Measurements from ENCODE around the gene DUSP8.

Gene DUSP8

GRCh38 chr11:1540074-1540473 lies 32.0 kb downstream of the DUSP8 start:
- H3K4me3 ChIP-seq (ENCODE audit: low read length) = no peak overlapping the region
- TF ChIP-seq, protein P1, sequence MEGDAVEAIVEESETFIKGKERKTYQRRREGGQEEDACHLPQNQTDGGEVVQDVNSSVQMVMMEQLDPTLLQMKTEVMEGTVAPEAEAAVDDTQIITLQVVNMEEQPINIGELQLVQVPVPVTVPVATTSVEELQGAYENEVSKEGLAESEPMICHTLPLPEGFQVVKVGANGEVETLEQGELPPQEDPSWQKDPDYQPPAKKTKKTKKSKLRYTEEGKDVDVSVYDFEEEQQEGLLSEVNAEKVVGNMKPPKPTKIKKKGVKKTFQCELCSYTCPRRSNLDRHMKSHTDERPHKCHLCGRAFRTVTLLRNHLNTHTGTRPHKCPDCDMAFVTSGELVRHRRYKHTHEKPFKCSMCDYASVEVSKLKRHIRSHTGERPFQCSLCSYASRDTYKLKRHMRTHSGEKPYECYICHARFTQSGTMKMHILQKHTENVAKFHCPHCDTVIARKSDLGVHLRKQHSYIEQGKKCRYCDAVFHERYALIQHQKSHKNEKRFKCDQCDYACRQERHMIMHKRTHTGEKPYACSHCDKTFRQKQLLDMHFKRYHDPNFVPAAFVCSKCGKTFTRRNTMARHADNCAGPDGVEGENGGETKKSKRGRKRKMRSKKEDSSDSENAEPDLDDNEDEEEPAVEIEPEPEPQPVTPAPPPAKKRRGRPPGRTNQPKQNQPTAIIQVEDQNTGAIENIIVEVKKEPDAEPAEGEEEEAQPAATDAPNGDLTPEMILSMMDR (IDR thresholded peaks at IDR 0.05; ENCODE audit: insufficient read depth, low read depth, low read length, missing control alignments) = no peak
- DNase-seq (ENCODE audit: low read depth) = no peak

- DNase-seq (ENCODE audit: low read depth) = no peak
- TF ChIP-seq, protein P1 (IDR thresholded peaks at IDR 0.05; ENCODE audit: insufficient read depth, low read depth, low read length, missing control alignments) = no peak
- no peak overlapping the region for H3K4me3 ChIP-seq (ENCODE audit: low read length)
Measured at GRCh38 chr11:1538153-1538552, 33.9 kb downstream of the DUSP8 start.

GRCh38 chr11:1536065-1536843 lies 35.8 kb downstream of the DUSP8 start:
- peak; percentile 42 for DNase-seq (ENCODE audit: low read depth)
- H3K4me3 ChIP-seq (ENCODE audit: low read length) = no peak overlapping the region
- TF ChIP-seq, protein P1 (IDR thresholded peaks at IDR 0.05; ENCODE audit: insufficient read depth, low read depth, low read length, missing control alignments) = no peak

DNA sequence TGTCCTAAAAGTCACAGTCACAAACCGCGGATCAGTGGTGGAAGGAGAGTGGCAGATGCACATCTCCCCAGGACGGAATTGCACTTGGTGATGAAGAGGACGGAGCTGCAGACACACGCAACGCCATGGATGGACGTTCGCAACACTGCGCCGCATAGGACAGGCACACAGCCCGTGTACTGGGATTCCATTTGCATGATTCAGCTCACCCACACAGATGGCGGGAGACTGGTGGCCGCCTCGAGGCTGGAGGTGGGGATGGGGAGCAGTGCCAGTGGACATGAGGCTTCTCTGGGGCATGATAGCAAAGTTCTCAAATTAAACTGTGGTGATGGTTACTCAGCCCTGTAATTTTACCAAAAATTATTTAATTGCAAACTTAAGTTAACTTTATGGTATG lies 37.4 kb downstream of the DUSP8 start:
- H3K4me3 ChIP-seq (ENCODE audit: low read length) = no peak overlapping the region
- no peak for DNase-seq (ENCODE audit: low read depth)
- TF ChIP-seq, protein P1 (IDR thresholded peaks at IDR 0.05; ENCODE audit: insufficient read depth, low read depth, low read length, missing control alignments) = no peak

- no peak overlapping the region for H3K4me3 ChIP-seq (ENCODE audit: low read length)
- DNase-seq (ENCODE audit: low read depth) = no peak
- TF ChIP-seq, protein P1 (IDR thresholded peaks at IDR 0.05; ENCODE audit: insufficient read depth, low read depth, low read length, missing control alignments) = no peak
Measured at GRCh38 chr11:1534171-1534570, 37.9 kb downstream of the DUSP8 start.

DNA sequence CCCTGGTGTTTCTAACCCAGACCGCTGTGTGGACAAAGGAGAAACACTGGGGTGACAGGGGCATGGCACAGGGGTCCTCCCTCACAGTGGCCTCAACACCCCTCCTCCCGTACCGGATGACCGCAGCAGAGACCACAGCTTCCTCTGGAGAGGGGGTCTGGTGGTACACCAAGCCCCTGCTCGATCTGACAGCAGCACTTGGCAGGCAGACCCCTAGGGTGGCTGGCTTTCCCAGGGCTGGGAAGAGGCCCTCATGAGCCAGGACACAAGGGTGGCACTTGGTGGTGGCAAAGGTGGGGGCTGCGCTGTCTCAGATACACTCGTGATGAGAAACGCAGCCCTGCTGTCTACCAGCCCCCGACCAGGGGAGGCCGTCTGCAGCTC lies 38.7 kb downstream of the DUSP8 start:
- no peak for DNase-seq (ENCODE audit: low read depth)
- H3K4me3 ChIP-seq (ENCODE audit: low read length) = no peak overlapping the region
- TF ChIP-seq, protein P1 (IDR thresholded peaks at IDR 0.05; ENCODE audit: insufficient read depth, low read depth, low read length, missing control alignments) = no peak

Measured in epithelial cell of esophagus (primary cell).